GM15510 (cell line): ENCODE data around the gene ATG5.

Source experiments
- POLR2A ChIP-seq: IDR thresholded peaks from 3 replicates; pipeline ENCODE4 v1.6.1; 2011; ENCODE audit warnings: borderline replicate concordance; ENCODE audit not compliant: insufficient read length; ENCODE audit errors: extremely low read depth

The ATG5 gene

DNA sequence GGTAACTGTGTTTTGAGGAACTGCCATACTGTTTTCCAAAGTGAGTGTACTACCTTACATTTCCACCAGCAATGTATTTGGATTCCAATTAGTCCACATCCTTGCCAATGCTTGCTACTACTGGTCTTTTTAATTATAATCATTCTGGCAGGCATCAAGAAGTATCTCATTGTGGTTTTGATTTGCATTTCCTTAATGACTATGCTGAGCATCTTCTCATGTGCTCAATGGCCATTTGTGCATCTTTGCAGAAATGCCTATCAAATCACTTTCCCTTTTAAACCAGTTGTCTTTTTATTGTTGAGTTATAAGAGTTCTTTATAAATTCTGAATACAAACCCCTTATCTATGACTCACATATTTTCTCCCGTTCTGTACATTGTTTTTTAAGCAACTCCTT is 75.9 kb downstream of the ATG5 start:
- TF ChIP-seq POLR2A = no peak

DNA sequence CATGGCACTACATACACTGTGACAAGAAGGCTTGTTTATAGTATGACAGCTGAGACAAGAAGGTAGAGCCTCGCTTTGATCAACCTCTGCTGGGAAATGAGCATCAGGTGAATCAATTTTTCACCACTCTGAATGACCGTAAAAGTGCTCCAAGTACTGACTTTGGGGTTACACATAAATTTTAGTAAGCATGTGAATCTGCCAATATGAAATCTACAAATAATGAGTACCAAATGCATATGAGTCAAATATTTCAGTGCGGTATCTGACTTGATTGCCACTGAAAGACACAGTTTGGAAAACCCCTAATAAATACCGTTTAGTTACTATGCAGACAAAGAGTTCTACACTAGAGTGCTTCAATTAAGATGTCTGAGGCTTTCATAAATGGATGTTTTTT is 77.8 kb downstream of the ATG5 start:
- no peak for TF ChIP-seq POLR2A

DNA sequence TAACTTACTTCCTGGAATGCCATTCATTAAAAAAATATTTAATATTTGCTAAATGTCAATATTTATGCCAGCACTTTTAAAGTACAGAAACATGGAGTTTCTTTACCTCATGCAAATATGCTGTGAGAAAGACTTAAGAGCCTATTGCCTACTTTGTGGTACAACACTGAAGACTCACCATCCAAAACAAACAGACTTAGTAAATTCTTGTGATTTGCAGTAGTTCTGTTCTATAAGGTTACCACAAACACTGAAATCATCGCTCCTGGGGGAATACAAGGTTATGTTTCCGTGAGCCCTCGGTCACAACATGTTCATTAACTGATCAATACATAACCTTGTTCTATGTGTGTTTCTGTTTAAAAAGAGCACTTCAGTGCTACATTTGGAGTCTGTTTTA is 78.3 kb downstream of the ATG5 start:
- no peak for TF ChIP-seq POLR2A

DNA sequence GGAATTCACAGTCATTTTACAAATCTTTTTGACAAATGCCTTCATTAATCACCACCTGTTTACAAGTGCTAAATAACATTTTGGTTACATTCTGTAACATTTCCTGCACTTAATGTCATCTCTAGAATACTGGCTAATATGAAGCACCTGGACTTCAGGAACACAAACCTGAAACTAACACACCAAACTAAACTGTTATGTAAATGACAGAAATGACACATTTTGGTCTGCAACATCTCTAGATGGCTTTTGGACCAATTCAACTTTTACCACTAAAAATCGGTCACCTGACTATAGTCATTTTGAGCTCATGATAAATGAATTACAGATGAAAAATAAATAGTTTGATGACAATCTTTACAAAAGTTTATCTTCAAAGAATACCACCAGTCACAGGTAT is 80.6 kb downstream of the ATG5 start:
- no peak for TF ChIP-seq POLR2A

DNA sequence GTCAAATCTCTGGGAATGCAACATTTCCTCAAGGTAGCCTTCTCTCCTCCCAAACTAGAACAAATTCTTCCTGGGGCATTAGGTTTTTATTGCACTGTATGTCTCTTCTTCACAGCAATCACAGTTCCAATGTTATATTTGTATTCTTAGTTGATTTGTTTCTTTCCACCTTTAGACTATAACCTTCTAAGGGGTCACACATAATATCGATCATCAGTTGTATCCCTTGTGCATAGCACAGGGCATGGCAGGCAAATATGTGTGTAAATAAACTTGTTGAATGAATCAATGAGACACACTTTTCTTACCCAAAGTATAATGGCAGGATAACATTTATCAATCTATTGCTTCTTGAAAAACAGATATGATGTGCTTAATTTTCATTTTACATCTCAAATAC is 81.0 kb downstream of the ATG5 start:
- no peak for TF ChIP-seq POLR2A

DNA sequence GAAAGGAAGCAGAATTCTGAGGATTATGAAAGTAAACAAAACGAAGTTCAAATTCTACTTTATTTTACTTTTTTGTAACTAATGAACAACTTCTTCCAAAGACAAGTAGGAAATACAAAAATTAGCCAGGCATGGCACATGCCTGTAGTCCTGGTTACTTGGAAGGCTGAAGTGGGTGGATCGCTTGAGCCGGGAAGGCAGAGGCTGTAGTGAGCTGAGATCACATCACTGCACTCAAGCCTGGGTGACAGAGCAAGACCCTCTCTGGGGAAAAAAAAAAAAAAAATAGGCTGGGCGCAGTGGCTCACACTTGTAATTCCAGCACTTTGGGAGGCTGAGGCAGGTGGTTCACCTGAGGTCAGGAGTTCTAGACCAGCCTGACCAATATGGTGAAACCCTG is 82.3 kb downstream of the ATG5 start:
- no peak for TF ChIP-seq POLR2A

DNA sequence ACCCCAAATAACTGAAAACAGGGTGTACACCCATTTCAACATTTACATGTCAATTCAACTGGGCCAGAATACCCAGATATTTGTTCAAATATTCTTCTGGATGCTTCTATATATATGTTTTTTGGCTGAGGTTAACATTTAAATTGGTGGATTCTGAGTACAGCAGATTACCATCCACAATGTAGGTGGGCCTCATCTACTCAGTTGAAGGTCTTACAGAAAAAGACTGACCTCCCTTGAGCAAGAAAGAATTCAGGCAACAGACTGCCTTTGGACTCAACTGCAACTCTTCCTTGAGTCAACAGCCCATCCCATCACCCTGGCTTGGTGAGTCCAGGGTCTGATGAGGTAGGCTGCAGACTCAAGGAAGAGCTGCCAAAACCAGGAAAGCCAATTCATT is 84.1 kb downstream of the ATG5 start:
- no peak for TF ChIP-seq POLR2A

DNA sequence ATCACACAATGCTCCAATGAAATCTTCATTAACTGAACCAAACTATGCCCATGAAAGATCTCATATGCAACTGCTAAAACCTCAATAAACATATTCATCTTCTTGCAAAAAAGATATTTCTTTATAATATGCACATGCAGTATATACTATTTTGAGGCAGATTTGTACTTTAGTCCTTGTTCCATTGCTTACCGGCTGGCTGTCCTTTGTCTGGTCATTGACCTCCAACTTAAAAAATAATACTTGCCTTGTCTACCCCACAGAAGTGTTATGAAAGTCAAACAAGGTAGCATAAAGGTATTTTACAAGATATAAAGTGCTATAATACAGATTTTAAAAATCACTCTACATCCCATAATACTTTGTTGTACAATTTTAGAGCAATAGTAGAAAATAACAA is 88.3 kb downstream of the ATG5 start:
- no peak for TF ChIP-seq POLR2A

DNA sequence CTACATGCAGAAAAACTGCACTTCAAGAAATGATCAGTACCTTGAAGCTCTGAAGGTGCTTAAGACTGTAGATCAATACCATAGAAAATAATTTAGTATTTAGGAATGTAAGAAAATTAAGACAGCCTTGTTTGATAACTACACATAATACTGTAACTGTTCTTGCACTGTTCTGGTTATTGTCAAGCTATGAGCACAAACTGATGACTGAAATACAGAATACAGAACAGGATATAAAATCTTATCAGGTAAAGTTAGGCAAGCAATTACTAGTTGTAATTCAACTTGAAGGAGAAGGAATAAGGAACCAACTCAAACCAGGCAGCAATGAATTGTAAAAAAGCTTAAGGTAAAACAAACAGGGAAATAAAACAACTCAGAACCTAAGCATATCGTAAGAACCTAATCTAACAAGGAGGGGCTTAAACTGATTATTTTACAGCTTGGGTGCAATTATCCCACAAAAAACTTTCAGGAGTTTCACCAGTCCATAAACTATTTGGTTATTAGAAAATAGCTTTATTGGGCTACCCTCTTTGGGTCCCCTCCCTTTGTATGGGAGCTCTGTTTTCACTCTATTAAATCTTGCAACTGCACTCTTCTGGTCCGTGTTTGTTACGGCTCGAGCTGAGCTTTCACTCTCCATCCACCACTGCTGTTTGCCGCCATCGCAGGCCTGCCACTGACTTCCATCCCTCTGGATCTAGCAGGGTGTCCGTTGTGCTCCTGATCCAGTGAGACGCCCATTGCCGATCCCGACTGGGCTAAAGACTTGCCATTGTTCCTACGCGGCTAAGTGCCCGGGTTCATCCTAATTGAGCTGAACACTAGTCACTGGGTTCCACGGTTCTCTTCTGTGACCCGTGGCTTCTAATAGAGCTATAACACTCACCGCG is 97.7 kb downstream of the ATG5 start:
- TF ChIP-seq POLR2A = no peak

DNA sequence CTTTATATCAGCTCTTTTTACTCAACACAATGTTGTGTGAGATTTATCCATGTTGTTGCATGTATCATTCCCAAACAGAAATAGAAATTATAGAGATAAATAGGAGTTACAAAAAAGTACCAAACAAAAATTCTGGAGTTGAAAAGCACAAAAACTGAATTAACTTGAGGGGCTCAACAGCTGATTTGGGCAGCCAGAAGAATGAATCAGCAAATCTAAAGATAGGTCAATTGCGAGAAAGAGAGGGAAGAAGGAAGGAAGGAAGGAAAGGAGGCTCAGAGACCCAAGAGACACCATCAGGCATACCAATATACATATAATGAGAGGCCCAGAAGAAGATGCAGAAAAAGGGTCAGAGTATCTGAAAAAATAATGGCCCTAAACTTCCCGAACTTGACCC is 98.9 kb downstream of the ATG5 start:
- no peak for TF ChIP-seq POLR2A

DNA sequence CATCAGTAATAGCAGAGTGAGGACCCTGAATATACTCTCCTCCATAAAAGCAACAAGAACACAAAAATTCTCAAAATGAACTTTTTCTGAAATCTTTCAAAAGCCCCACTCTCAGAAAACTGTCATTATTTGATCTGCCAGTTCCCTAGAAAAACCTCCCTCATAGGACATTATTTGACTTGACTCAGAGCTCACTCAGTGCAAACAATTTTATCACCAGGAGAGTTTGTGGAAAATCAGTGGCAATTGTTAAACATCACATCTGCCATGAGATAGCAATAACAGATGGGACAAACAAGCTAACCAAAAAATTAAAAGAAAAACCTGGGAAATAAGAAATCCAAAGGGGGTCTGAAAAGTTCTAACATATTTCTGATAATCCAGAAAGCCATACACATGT is 100.0 kb downstream of the ATG5 start:
- TF ChIP-seq POLR2A = no peak

DNA sequence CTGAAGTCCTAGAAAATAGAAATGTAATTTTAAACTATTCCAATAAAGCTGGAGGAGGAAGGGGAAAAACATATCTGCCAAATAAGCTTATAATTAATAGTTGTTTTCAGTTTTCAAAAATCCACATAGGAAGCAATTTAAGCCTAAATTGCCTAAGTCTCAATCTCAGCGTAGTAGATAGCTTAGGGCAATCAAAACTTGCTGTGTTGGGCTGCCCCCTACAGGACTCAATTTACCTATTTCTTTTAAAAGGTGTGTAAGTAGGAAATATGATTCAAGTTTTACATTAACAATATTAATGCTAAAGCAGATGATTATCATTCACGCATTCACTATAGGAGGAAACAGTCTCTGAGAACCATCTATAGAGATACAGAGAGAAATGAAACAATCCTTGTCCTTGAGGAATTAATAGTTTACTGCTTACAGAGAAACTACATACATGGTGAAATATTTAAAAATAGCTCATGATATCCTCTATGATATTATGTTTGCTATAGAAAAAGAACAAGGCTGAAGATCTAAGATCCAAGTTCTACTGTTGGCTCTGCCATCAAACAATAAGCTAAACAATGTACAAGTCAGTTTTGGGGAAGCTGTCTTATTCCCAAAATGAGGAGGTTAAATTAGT is 102.1 kb downstream of the ATG5 start:
- TF ChIP-seq POLR2A = no peak

DNA sequence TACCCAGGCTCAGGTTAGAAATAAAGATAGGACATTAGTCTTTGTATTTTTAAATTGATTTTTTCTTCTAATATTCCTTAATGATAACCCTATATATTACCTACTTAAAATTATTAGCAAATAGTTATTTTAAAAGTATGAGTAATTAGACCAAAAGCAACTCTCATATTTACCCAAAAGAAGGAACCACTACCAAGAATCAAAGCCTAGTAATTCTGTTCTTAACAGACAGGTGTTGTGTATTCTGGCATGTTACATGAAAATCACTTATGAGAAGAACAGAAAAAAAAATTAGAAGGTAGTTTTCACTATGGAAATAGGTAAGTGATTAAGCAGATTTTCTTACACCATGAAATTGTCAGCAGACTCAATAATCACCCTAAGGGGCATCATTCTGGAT is 105.1 kb downstream of the ATG5 start:
- TF ChIP-seq POLR2A = no peak

DNA sequence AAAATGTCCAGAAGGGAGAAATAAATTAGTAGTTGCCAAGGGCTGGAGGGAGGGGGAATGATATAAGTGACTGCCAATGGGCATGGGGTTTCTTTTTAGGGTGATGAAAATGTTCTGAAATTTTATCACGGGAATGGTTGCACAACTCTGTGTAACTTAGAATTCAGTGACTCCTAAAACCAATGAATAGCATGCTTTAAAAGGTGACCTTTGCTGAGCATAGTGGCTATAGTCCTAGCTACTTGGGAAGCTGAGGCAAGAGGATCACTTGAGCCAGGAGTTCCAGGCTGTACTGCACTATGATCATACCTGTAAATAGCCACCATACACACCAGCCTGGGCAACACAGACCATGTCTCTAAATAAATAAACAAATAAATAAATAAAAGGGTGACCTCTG is 109.0 kb downstream of the ATG5 start:
- no peak for TF ChIP-seq POLR2A

DNA sequence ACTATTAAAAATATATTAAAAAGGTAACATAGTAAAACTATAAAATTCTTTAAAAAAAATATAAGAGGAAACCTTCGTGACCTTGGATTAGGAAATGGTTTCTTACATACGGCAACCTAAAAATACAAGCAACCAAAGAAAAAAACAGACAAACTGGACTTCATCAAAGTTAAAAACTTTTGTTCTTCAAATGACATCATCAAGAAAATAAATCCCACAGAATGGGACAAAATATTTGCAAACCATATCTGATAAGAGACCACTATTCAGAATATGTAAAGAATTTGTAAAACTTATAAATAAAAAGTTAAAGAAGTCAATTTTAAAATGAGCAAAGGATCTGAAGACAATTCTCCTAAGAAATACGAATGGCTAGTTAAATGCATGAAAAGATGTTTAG is 110.0 kb downstream of the ATG5 start:
- no peak for TF ChIP-seq POLR2A

DNA sequence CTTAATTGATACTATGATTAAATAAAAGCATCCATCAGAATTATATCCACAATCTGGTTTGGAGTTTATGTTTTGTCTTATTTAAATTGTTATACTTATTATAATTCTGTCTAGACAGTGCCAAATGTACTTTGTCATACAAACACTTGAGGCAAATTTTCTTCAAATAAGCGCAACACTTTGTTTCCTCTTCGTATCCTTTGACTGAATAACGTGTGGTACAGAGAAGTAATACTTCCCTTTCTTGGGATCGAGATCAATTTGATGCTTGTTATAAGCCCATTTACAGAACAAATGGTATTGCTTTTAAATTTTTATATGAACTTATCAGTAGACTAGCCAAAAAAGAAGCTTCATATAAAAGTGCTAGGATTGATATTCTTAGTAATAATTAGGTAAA is 111.0 kb downstream of the ATG5 start:
- no peak for TF ChIP-seq POLR2A
